ENCODE measurements around the gene GBE1.
"Not testable (repeated sequence)": the region's sequence is repeated elsewhere in the genome, so short reads cannot be mapped to it uniquely, and the experiment has no call there.

The GBE1 gene

DNA sequence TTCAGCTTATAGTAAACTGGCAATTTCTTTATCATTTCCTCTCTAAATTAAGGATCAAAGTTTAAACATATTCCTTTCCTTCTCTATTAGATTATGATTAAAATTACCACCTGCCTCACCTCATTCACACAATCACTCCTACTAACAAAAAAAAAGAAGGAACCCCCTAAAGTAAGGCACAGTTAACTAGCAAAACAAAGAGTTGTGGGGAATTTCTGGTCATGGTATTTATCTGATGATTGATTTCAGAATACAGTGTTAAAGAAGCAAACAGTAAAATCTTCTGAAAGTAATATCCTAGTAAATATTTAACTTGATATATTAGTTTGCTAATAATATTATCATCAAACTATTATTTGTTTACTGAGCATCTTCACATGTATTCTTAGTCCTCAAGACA is 8.8 kb downstream of the GBE1 start:
- no peak for DNase-seq

DNA sequence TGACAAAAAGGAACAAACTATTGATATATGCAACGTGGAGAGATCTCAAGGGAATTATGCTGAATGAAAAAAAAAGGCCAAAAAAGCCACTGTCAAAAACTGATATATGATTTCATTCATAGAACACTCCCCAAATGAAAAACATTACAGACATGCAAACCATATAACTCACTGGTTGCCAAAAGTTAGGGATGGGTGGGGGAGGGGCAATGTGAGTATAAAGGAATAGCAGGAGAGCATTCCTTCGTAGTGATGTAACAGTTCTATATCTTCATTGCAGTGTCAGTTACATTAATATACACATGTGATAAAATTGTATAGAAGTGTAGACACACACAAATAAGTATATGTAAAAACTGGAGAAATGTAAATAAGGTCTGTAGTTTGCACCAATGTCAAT is 12.2 kb downstream of the GBE1 start:
- DNase-seq: no peak

DNA sequence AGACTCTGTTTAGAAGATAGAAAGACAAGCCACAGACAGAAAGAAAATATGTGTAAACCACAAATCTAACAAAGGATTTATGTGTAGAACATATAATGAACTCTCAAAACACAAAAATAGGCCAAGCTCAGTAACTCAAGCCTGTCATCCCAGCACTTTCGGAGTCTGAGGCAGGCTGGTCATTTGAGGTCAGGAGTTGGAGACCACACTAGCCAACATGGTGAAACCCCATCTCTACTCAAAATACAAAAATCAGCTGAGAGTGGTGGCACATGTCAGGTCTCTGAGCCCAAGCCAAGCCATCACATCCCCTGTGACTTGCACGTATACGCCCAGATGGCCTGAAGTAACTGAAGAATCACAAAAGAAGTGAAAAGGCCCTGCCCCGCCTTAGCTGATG is 14.2 kb downstream of the GBE1 start:
- DNase-seq: not testable (repeated sequence)

DNA sequence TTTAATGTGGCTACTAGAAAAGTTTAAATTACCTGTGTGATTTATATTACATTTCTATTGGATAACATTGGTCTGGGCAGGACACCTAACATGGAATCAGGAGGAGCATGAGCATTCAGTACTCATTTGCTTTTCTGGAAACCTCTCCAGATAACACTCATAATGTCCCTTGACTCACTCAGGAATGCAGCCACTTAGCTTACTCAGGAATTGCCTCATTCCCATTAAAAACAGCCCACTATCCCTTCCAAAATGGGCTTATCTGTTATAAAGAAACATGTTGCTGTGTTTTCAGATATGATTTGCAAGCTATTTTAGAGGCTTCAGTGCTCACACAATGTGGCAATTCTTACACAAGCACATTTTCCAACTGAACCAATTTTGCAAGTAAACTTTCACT is 17.1 kb downstream of the GBE1 start:
- DNase-seq: no peak

DNA sequence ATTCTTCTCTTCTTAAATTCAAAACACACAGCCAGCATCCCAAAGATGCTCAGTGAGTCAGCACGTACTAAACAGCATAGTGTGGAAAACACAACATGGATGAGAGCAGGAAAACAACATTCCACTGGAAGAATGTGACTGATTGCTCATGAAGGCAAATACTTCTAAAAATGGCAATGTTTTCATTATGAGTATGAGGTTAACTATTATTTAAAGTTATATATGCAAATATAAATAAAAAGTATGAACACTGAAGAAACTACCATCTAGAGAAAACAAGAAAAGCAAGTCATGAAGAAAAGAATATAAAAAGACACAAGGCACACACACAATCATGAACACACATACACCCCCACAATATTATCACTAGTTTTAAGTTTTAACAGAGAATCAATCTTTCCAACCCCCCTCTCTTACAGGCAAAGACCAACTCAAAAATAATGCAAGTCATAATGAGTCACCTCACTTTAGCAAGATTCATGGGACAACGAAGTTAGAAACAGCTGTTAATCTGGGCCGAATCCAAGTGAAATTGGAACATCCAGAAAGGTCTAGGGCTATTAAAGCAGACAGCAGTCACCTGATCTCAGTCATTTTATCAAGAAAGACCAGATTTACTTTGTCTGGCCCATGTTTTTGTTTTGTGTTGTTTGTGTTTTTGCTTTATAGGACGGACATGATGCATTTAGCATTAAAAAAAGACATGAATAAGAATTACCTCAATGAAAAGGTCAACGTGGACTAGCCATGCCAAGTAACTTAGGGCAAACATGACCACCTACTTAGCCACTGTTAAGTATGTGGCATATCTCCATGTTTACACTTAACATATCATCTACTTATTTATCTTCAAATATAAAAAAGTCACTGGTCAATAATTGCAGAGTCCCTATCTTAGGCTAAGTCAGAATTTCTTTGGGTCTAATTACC is 18.1 kb downstream of the GBE1 start:
- DNase-seq: no peak

DNA sequence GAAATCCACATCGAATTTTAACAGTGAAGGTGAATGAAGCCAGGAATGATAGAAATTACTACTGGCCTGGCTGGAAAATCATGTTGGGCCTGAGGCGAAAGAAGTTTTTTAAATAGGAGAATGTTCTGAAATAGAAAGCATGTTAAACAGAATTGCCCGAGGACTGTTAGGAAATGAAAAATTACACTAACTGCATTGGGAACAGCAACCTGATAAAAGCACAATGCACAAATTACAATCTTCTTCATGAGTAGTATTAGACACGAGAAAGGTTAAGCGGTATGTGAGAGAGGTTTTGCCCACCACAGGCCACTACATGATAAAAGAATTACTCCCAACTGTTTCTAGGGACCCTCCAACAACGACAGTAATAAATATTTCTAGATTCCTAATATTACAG is 18.9 kb downstream of the GBE1 start:
- no peak for DNase-seq

DNA sequence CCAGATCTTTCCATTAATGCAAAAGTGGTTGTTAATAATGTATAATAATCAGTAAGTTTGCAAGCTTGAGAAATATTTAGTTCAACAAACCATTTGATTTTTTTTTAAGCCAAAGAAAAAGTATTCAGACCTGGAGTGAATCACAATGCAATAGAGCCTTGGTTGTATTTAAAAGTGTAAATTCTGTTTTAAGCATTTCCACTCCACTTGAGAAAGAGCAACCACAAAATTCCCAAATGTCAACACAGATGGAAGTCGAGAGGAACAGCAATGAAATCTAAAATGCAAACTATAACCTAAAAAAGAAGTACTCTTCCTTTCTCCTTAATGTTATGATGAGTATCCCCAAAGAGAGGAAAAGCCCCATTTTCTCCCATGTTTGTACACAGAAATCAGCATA is 20.2 kb downstream of the GBE1 start:
- no peak for DNase-seq

DNA sequence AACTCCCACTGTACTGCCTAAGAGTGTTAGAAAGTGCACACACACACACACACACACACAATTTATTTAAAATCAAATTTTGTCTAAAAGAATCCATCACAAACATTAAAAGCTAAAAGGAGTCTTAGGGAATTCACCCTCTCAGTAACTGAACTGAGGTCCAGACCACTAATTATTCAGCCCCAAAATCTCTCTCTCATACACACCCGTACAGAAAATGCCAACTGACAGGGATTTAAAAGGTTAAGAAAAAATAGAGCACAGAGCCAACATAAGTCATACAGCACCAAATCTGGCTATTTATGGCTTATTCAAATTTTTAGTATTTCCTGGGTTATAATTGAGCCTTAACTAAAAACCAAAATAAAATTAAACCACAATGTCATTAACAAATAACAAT is 20.7 kb downstream of the GBE1 start:
- no peak for DNase-seq

DNA sequence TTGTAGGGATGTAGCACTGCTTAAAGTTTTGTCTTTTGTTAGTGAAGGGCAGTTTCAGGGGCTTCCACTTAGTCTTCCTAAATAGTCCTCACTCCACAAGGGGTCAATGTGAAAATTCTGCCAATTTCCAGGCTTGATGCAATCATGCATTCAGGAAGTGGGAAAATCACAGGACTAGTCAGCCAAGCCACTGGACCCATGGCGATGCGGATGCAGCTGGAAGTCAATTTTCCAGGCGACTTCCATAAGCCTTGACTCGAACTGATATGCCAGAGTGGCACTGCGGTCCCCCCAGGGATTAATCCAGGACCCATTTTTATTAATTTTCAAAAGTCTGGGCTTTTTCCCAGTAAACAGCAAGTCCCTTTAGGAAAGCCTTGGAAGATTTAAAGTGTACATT is 26.1 kb downstream of the GBE1 start:
- DNase-seq: no peak

DNA sequence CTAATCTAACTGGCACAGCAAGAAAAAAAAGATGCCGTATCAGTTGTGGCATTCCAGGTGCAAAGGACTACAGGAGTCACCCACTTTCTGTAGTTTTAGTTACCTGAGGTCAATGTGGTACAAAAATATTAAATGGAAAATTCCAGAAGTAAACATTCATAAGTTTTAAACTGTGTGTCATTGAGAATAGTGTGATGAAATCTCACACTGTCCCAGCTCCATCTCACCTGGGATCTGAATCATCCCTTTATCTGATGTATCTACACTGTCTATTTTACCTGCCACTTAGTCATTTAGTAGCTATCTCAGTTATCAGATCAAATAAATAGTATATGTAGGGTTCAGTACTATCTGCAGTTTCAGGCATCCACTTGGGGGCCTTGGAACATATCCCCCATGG is 26.7 kb downstream of the GBE1 start:
- no peak for DNase-seq

DNA sequence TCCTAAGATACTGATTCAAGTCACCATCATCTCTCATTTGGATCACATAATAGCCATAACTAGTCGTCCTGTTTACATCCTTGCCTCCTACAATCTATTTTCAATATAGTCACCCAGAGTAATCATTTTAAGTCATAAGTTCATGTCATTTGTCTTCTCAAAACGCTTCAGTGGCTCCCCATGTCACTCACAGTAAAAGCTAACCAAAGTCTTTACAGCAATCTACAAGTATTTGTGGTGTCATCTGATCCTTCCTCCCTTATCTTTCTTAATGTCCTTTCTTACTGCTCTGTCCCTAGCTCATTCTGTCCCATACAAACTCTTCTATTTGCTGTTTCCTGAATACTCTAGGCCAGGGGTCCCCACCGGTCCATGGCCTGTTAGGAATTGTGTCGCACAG is 28.8 kb downstream of the GBE1 start:
- no peak for DNase-seq

DNA sequence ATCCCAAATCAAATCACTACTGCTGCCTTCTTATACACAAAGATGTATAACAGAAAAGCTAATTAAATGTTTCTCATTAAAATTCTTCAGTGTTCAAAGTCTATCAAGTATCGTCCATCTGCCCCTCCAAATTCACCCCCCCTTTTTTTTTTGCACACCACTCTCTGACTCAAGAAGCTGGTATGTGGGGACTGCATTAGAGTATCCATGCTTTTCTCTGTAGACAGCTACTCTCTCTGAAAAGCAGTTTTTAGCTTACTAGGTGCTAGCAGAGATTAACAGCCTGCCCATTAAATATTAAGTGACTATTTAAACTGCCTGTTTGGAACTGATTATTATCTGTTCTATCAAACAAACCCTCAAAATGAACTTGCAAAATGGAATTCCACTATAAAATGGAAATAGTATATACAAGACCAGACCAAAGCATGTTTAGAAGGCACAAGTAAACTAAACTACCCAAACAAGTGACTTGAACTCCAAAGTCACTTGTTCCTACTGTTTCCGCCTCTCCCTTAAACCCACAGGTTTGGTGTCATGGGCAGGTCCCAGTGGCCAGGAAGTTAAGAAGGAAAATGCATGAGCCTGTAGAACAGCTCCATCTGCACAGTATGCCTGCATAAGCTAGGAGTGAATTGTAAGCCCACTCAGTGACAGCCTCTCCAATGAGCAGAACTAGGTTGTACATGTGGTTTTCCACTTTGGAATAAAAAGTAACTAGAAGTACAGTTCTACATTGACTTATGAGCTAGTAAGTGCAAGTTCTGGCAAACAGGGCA is 32.5 kb downstream of the GBE1 start:
- no peak for DNase-seq

DNA sequence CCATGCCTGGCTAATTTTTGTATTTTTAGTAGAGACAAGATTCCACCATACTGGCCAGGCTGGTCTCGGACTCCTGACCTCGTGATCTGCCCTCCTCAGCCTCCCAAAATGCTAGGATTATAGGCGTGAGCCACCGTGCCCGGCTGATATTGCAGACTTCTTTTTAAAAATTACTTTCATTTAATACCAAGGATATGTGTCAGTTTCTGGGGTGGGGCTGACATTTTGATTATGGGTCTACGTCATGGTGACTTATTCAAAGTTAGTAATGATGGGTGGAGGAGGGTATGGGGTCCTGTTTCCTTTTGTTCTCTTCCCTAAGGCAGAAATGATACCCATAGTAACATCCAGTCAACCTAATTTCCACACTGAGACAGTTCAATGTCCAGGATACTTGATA is 34.7 kb downstream of the GBE1 start:
- DNase-seq: no peak

DNA sequence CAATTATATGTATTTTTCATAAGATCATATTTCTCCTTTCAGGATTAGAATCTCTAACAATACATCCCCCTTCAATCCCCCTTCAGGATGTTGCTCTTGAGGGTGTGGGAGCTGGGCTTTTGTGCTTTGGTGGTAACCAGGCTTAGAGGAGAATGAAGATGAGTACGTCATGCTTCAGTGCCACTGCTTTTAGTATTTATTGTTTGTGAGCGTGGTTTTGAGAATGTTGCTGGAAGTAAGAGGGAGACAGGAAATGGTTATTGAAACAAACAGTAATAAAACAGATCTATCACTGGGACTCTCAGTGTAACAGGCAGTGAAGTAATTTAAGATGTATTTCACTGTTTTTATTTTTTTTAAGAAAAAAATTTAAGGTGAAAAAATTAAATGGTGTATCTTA is 35.3 kb downstream of the GBE1 start:
- no peak for DNase-seq

DNA sequence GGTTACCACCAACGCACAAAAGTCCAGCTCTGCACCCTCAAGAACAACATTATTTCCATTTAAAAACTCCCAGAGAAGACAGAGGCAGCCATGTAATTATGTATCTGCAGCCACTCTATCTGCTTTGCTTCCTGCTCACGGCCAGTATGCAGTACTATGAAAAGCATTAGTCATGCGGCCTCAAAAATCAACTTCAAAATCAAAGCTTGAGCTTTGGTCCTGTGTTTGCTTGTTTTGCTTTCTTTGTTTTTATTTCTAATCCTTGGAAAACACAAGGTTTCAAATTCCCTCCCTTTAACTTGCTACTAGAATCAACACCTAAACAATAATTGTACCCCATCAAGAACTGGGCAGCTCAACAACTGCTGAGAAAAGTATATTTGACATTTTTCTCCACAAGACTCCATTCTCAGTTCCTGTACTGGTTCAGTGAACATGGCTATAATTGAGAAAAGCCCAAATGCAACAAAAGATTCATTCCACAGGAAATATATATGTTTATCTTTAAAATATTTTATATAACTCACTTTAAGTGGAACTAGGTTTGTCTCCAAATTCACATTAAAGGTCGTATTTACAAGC is 37.6 kb downstream of the GBE1 start:
- DNase-seq: peak in 1 of 2 experiments; percentile 13

DNA sequence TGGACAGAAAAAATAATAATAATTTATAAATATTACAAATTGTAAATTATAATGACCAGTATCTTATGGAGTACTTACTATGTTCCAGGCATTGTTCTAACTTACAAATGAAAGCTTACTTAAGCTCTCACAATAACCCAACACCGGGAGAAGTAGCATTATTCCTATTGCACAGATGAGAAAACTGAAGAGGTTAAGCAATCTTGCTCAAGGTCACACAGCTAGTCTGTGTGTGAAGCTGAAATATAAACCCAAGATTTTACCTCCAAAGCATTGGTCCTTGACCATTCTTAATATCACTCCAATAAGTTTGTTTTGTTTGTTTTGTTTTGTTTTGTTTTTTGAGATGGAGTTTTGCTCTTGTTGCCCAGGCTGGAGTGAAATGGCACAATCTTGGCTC is 43.1 kb downstream of the GBE1 start:
- DNase-seq: no peak

DNA sequence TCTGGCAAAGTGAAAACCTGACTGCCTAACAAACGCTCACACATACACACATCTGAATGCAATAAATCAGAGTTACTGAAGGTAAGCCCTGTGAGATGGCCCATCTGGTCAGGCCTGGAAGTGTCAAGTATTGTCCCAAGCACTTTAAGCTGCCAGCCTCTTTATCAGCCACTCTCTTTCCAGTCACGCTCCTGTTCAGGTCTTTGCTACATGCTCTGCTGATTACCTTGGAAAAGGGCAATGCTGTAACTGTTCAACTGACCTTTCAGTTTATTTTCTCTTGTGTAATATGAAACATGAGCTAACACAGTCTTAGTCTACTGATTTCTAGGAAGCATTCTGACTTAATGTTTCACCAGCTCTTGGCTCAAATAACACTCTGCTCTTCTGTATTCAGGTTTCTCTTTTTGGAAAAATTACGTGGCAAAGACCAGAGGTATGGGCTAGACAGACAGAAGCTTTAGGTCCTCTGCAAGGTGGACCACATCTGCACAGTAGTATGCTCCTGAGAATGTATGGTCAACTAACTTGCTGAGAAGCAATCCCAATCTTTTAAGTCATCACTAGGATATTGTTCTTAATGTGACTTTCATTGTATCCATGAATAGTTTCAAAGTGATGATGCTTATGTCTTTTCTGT is 44.5 kb downstream of the GBE1 start:
- DNase-seq: no peak

DNA sequence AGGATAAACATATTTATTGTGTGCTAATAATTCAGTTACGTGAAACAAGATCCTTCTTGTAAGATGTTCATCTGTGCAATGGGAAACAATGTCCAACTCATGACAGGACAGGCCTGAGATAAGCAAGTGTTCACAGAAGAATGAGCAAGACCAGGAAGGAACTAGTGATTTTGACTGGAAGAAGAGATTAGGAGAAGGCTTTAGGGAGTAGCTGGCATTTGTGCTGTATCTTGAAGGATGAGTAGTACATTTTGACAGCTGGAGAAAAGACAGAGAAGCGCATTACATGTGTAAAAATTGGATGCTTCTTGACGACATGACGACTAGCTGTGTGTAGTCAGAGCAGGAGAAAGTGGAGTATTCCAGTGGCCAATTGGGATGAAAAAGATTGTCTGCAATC is 48.4 kb downstream of the GBE1 start:
- no peak for DNase-seq

DNA sequence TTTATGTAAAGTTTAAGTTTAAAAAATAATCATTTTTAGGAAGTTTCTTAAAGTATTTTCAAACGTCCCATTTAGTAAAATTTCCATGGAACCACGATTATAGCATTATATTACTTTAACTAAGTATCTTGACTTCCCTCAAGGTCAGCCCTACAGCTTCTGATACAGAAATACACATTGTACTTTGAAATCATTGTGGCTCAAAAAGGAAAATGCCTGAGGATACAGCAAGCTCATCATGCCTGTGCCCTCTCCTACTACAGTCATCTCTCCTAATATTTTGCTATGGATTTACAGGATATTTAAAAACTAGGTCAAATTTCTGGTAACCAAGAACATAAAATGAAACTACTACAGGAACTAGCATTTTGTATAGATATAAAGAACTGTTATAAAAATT is 51.8 kb downstream of the GBE1 start:
- no peak for DNase-seq

DNA sequence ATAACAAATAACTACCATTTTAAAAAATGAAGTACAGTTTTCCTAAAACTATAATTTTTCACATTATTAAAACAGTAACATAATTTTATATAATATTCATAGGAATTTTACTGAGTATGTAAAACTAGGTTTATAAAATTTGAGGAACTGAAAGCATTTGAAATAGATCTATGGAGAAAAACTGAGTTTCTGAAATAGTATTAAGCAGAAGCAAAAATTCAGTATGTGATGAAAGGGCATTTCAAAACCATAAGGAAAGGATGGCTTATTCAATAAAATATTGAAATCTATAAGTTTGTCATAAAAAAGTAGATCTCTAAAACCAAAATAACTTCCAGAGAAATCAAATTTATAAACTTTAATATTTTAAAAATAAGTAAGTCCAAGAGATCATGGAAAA is 53.4 kb downstream of the GBE1 start:
- DNase-seq: no peak

DNA sequence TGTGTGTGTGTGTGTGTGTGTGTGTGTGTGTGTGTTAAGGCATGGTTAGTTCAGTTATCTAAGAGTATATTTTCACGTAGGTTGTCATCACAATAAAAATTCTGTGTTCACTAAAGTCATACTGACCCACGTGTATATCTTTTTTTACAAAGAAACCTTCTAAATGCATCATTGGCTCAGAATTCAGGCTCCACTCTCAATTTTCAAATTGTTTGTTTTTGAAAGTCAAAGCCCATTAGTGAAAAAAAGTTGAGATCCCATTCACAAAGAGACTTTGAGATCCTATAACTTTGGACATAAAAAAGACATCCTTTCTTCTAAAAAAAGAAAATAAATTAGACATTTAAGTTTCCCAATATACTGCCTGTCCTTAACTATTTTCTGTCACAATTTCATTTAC is 59.3 kb downstream of the GBE1 start:
- DNase-seq: no peak

DNA sequence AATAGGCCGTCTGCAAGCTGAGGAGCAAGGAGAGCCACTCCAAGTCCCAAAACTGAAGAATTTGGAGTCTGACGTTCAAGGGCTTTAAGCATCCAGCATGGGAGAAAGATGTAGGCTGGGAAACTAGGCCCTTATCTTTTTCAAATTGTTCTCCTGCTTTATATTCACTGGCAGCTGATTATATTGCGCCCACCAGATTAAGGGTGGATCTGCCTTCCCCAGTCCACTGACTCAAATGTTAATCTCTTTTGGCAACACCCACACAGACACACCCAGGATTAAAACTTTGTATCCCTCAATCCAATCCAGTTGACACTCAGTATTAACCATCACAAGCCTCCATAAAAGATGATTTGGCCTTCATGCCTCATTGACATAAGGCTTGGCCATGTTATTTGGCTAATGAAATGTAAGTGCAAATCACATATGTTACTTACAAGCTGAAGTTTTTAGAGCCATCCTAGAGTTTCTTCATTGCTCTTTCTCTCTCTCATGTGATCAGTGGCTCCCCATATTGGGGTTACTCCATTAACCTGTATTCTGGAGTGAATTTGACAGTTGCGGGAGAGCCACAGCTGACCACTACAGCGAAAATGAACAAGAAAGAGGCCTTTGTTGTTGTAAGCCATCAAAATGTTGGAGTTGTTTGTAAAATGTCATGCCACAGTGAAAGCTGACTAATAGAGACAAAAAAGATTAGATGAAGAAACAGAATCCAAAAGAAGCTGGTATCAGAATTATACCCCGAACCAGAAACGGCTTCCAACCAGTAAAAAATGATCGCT is 61.7 kb downstream of the GBE1 start:
- DNase-seq: no peak

DNA sequence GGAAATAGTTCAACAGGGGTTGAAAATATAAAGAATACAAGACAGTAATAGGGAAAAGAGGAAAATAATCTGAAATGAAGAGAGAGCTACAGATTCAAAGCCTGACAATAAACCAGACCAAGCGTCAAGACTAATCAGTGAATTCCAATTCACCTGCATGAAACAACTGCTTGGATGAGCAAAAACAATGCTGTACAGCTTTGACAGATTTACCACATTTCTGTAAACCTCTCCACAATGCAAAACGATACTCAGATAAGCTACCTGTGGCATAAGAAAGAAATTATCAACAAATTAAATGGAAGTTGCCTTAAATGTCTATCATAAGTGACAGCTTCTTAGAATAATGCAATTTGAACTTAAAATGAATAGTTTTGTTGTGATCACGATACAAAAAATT is 65.4 kb downstream of the GBE1 start:
- no peak for DNase-seq
